NCI-H128 (cell line): ENCODE measurements around the gene AP2B1.

Experiments
- DNase-seq: peaks from one replicate; lab custom pipeline; 2025; ENCODE audit not compliant: unreplicated experiment; lab: John Stamatoyannopoulos, UW

The AP2B1 gene

GRCh38 chr17:35727635-35728034 is 140.5 kb downstream of the AP2B1 start:
- no peak for DNase-seq

GRCh38 chr17:35728551-35728950 is 141.4 kb downstream of the AP2B1 start:
- no peak for DNase-seq

GRCh38 chr17:35729405-35729833 is 142.3 kb downstream of the AP2B1 start:
- DNase-seq = no peak

- DNase-seq = no peak
Observed at GRCh38 chr17:35730400-35731005, 143.4 kb downstream of the AP2B1 start.

- no peak for DNase-seq
Observed at GRCh38 chr17:35731239-35731916, 144.3 kb downstream of the AP2B1 start, which contains the start of gene RASL10B. Gene RASL10B, plus strand, starts transcription at chr17:35731639. Its CDS starts 3,546 bp downstream, at chr17:35735185.

GRCh38 chr17:35731917-35732805 is 145.0 kb downstream of the AP2B1 start:
- no peak for DNase-seq

- no peak for DNase-seq
Observed at GRCh38 chr17:35732806-35733136, 145.6 kb downstream of the AP2B1 start.

GRCh38 chr17:35733366-35733765 is 146.2 kb downstream of the AP2B1 start:
- DNase-seq = no peak

GRCh38 chr17:35734396-35734795 is 147.3 kb downstream of the AP2B1 start:
- DNase-seq = no peak

GRCh38 chr17:35735036-35735805 is 148.1 kb downstream of the AP2B1 start:
- no peak for DNase-seq

GRCh38 chr17:35736236-35736635 is 149.1 kb downstream of the AP2B1 start:
- no peak for DNase-seq

GRCh38 chr17:35738519-35739133 is 151.5 kb downstream of the AP2B1 start:
- no peak for DNase-seq

GRCh38 chr17:35740216-35740615 is 153.1 kb downstream of the AP2B1 start:
- no peak for DNase-seq

GRCh38 chr17:35740997-35741931 is 154.1 kb downstream of the AP2B1 start:
- DNase-seq = no peak

GRCh38 chr17:35742496-35742895 is 155.4 kb downstream of the AP2B1 start:
- DNase-seq = no peak

GRCh38 chr17:35742896-35743477 is 155.9 kb downstream of the AP2B1 start:
- no peak for DNase-seq

- no peak for DNase-seq
Observed at GRCh38 chr17:35743626-35744328, 156.7 kb downstream of the AP2B1 start.

- DNase-seq = no peak
Observed at GRCh38 chr17:35744830-35745229, 157.7 kb downstream of the AP2B1 start.

GRCh38 chr17:35745246-35745645 is 158.1 kb downstream of the AP2B1 start:
- no peak for DNase-seq
